ENCODE measurements around the gene PCDH7.

DNA sequence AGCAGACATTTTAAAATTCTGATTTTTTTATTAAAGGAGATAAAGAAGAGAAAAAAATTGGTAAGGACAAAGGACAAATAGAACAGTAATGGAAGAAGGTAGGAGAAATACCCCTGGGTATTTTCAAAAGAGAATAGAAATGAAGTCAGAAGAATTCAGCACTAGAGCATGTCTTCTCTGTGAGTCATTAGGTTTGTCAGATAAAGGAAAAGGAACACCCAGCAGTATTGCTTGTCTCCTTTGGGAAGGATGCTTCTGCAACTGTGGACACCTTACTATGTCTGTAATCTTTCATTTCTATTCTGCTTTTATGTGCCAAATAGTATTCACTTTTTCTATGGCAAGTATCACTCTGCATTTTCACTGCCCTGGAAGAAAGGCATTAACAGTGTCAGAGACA lies 24.0 kb upstream of the PCDH7 start:
- TF ChIP-seq, protein P1, sequence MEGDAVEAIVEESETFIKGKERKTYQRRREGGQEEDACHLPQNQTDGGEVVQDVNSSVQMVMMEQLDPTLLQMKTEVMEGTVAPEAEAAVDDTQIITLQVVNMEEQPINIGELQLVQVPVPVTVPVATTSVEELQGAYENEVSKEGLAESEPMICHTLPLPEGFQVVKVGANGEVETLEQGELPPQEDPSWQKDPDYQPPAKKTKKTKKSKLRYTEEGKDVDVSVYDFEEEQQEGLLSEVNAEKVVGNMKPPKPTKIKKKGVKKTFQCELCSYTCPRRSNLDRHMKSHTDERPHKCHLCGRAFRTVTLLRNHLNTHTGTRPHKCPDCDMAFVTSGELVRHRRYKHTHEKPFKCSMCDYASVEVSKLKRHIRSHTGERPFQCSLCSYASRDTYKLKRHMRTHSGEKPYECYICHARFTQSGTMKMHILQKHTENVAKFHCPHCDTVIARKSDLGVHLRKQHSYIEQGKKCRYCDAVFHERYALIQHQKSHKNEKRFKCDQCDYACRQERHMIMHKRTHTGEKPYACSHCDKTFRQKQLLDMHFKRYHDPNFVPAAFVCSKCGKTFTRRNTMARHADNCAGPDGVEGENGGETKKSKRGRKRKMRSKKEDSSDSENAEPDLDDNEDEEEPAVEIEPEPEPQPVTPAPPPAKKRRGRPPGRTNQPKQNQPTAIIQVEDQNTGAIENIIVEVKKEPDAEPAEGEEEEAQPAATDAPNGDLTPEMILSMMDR (conservative IDR thresholded peaks at IDR 0.05 in 1 of 2, IDR thresholded peaks at IDR 0.05 in 1 of 2; ENCODE audit: extremely low read depth in 1 of 2, insufficient read depth in 1 of 2, low read depth in 1 of 2, low read length in 2 of 2): no peak
- no peak for TF ChIP-seq EZH2 (IDR thresholded peaks at IDR 0.05; ENCODE audit: borderline replicate concordance, low read length)

Measured in mammary epithelial cell (primary cell).